Aorta (tissue), 5 donors: ENCODE results near the gene A1BG. TPM values are rescaled to one million over a fixed set of nuclear protein-coding genes. Genes with fewer than 3 reads are reported as not detected.

Source experiments
- ATAC-seq: fragments of 200-7000 bp; cut with Tn5 transposase; one replicate; pipeline ENCODE4 v1.9.1; 2022; ENCODE audit warnings: moderate library complexity; ENCODE audit not compliant: low FRiP score
- DNase-seq, 2 donors: peaks; one replicate each; pipeline ENCODE4 v3.0.0-alpha.2; 2020
- H3K27ac ChIP-seq, 2 donors: one replicate each; pipeline ENCODE4 v1.5.1; 2013; ENCODE audit warnings: low read length in 2 of 2, mild to moderate bottlenecking in 2 of 2, moderate library complexity in 2 of 2, control low read depth in 1 of 2, inconsistent platforms in 1 of 2, low read depth in 1 of 2
- H3K27me3 ChIP-seq, 2 donors: one replicate each; pipeline ENCODE4 v1.6.1; 2013; ENCODE audit warnings: control low read depth in 1 of 2, low read length in 1 of 2, mild to moderate bottlenecking in 1 of 2, moderate library complexity in 1 of 2; ENCODE audit not compliant: insufficient read depth in 2 of 2, control insufficient read depth in 1 of 2
- H3K36me3 ChIP-seq, 2 donors: one replicate each; pipeline ENCODE4 v1.6.1; 2013; ENCODE audit warnings: control low read depth in 1 of 2, low read length in 1 of 2, mild to moderate bottlenecking in 1 of 2; ENCODE audit not compliant: insufficient read depth in 2 of 2, control insufficient read depth in 1 of 2
- H3K4me1 ChIP-seq, 2 donors: one replicate each; pipeline ENCODE4 v1.6.1; 2013; ENCODE audit warnings: low read length in 2 of 2, control low read depth in 1 of 2, mild to moderate bottlenecking in 1 of 2, moderate library complexity in 1 of 2; ENCODE audit not compliant: insufficient read depth in 2 of 2, control insufficient read depth in 1 of 2
- H3K4me3 ChIP-seq, 2 donors: one replicate each; pipeline ENCODE4 v1.5.1; 2013; ENCODE audit warnings: low read length in 2 of 2, control low read depth in 1 of 2, mild to moderate bottlenecking in 1 of 2
- H3K9me3 ChIP-seq: one replicate; pipeline ENCODE4 v1.6.1; 2013; ENCODE audit warnings: mild to moderate bottlenecking, low read length; ENCODE audit not compliant: control insufficient read depth
- WGBS, 2 donors: extraction: QIAGEN DNeasy Blood & Tissue Kit; methylation state at CpG; one replicate each; pipeline ENCODE4 v1.1.7; 2013; 5-methylcytosine and 5-hydroxymethylcytosine counted together
- intact Hi-C, 2 donors: fragments of 100-400 bp; cut with DNase I; formaldehyde crosslinking; loops; one replicate each; pipeline versions ENCODE4 v1.14.2 to v1.15.0; 2022
- polyA plus RNA-seq, 2 donors: library from polyadenylated mRNA; stranded (reverse); fragments of 200-250 nt; gene quantifications; one replicate each; pipeline ENCODE4 v1.2.3, GENCODE V29; 2013
- total RNA-seq, 2 donors: library from RNA; stranded (reverse); fragmentation: NEBNext Ultra II Directional; extraction: Animal tissue kit (Norgen Biotek cat#: 25700); gene quantifications; one replicate each; pipeline ENCODE4 v1.2.1, GENCODE V29; 2021
- donor health status: healthy with polysubstance abuse.
- donor health status: Bipolar disorder and iron deficiency.
- donor health status: DM: no; HTN: no; CAD: no.
- donor health status: DM: no; HTN: no; CAD: no.
- donor health status: DM: yes; HTN: yes; CAD: no.

The A1BG gene
- total and polyA plus RNA-seq, 4 donors: 9.7 to 81.6 (median 16.4) TPM

DNA sequence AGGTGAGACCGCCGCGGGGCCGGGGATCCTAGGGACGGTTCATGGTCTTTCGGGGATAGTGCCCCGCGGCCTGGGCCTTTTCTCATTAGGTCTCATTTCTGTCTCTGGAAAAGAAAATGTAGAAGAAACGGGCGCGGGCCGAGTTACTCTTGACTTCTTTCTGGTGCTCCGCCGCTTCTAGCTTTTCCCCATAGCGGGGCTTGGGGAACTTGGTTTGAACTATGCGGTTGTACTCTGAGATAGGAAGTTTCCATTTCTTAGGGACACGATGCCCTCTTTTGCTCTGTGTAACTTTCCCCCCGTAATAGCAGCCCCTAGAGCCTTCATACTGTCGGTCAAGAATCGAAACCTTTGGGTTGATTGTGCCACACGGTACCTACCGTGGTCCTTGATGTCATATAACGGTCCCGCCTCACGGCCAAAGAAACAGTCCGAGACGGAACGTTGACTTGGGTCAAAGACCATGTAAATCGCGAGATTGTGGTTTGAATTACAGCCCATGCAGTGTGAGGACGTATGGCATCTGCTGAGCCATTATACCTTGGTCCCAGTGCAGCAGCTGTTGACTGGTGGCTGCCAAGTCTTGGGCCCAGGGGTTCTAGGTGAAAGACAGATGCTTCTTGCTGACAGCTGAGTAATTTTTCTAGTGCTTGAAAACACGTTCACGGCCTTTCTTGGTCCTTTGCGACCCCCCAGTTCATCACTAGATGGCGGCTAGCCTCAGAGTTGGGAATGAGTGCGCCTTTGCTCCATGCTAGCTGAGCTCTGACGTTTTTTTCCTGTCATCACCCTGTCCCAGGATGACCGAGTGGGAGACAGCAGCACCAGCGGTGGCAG is 34.3 kb upstream of the A1BG start:
- peak overlapping the region; percentile 87 to 90 for H3K4me3 ChIP-seq
- DNase-seq: no peak
- WGBS, 2 donors: 8 to 9% methylated on average over 39 of the region's 39 CpGs
- no peak overlapping the region for H3K27ac ChIP-seq
- H3K27me3 ChIP-seq: no peaks in the 10 kb centered on the region
- no peaks in the 10 kb centered on the region for H3K9me3 ChIP-seq
- intact Hi-C loops: no loop called here
- no peaks in the 10 kb centered on the region for H3K4me1 ChIP-seq
- no peak for ATAC-seq
- H3K36me3 ChIP-seq: no peaks in the 10 kb centered on the region

DNA sequence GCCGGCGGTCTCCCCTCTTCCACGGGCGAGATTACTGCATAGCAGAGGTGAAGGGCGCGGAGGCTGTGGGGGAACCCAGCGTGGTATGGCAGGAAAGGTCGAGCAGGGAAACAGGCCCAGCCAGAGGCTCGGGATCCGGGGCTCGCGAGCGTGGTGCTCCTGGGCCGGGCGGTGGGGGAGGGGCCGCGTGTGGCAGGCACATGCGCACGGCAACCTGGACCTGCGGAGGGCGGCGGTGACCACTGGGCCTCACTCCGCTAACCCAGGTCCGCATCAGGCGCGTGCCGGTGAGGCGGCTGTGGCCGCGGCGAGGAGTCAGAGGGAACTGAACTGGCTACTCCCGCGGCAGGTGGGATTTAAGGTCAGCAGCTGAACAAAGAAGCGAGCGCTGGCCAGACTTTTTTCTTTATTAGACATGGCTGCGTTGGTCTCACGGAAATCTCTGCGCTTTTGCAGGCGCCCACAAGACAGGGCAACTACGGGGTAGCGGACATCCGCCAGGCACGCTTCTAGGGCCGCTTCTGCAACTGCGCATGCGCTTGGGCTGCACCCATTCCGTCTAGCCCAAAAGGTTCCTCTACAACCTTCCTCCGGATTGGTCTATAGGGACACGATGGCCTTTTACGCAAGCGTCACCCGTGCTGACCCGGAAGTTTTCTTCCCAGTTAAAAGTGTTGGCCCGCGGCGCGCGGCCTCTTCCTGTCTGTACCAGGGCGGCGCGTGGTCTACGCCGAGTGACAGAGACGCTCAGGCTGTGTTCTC is 33.5 kb upstream of the A1BG start, which contains the start of gene RPS5:
TSS of gene RPS5 (plus strand) at position 694 of the 762 bp plus-strand sequence. CDS start 869 bp downstream, outside the sequence.
- H3K9me3 ChIP-seq: no peaks in the 10 kb centered on the region
- peak within 1 kb of the TSS; percentile 87 to 90 for H3K4me3 ChIP-seq
- H3K27me3 ChIP-seq: no peaks in the 10 kb centered on the region
- no peaks in the 10 kb centered on the region for H3K36me3 ChIP-seq
- intact Hi-C loops: no loop called here
- DNase-seq: peak; percentile 97 to 98
- peak within 1 kb of the TSS; percentile 62 to 93 for H3K27ac ChIP-seq
- ATAC-seq: peak; percentile 98
- WGBS, 2 donors: 0 to 1% methylated on average over 59 to 64 of the region's 64 CpGs
- H3K4me1 ChIP-seq: peaks cover 0 to 3% of the 10 kb centered on the region in 2 donors

DNA sequence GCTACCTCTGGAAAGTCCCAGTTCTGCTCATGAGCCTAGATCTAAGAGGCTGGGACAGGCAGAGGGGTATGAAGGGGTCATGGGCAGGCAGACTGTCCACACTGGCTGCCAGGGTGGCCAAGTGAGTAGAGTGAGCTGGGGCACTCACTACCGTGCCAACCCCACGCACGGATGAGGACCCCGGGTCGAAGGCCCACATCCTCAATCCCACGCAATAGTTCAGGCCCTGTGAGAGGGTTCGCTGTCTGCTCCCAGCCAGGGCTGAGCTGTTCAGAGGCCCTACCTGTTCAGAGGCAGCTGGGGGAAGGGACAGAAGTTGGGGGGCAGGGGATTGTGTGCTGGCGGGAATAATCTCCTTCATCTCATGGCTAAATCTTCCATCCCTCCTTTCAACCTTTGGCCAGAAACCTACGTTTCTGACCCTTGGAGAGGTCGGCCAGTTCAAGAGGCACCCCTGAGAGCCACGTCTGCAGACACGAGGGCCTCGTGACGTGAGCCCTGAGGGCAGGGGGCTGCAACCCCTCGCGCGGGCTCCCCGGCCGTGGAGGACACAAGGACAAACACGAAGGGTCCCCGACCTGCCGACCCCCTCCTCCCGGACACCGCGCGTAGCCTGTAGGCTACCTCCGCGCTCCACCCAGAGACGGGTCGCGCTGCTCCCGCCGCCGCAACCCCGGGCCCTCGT is 32.7 kb upstream of the A1BG start:
- Histone ChIP-seq H3K4me3 (peak overlapping the region; percentile 32 to 78), H3K4me1 (peaks cover 0 to 3% of the 10 kb centered on the region in 2 donors), H3K27me3 (no peaks in the 10 kb centered on the region), H3K9me3 (no peaks in the 10 kb centered on the region), H3K36me3 (no peaks in the 10 kb centered on the region), H3K27ac (peak overlapping the region; percentile 62 to 93)
- DNase-seq (peak; percentile 54 to 81), ATAC-seq (peak; percentile 3)
- 8 to 10% methylated on average over 36 of the region's 36 CpGs for WGBS, 2 donors
- intact Hi-C loops: no loop called here

DNA sequence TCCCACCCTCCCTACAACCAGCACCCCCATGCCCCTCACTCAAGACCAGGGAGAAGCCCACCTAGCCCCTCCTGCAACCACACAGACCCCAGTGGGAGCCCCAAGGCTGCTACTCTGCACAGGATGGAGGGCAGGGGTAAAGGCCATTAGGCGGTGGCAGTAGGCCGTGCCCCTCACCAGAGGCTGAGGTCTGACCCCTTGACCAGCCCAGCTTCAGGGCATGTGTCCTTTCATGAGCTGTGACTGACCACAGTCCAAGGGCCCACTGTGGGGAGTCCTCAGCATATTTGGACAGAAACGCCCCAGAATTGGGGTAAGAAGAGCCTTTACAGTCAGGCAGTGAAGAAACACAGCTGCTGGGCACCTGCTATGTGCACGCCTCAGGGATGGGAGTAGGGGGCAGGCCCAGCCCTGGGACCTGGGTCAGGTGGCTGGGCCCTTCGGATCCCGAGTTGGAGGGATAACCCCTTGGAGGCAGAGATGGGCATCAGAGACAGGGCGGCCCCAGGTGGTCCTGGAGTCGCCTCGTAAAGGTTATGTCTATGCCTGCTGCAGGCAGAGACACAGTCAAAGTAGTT is 32.1 kb upstream of the A1BG start:
- H3K4me3 ChIP-seq: no peak overlapping the region
- no peaks in the 10 kb centered on the region for H3K9me3 ChIP-seq
- intact Hi-C loops: no loop called here
- no peaks in the 10 kb centered on the region for H3K27me3 ChIP-seq
- no peaks in the 10 kb centered on the region for H3K36me3 ChIP-seq
- peak overlapping the region in 1 of 2 donors; percentile 93 for H3K27ac ChIP-seq
- DNase-seq (no peak), ATAC-seq (no peak)
- H3K4me1 ChIP-seq: peaks cover 0 to 3% of the 10 kb centered on the region in 2 donors
- 83 to 84% methylated on average over 9 of the region's 9 CpGs for WGBS, 2 donors

DNA sequence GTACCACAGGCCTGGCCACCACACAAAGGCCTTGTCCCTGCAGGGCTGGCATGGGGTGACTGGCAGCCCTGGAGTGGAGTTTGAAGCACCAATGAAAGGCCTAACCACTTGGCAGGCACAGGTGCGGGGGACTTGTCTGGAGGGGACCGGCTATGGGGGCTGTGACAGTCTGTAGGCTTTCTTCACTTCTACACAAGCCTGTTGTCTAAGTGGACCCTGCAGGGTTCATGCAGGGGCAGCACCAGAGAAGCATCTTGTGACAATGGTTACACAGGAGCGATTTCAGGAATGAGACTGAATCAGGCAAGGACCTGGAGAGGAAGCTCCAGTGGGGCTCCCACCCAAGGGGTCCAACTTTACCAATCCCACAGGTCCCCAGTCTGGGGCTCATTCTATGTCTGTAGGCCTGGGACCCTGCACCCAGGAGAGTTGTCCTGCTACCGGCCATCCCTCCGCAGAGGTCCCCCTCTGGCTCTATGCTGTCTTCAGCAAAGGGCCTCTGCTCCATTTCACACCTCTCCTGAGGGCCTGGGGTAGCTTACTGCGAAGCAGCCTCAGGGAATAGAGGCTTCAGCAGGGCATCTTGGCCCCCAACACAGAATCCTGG is 29.8 kb upstream of the A1BG start:
- H3K36me3 ChIP-seq: no peaks in the 10 kb centered on the region
- ATAC-seq (no peak), DNase-seq (no peak)
- 92 to 93% methylated on average over 6 of the region's 6 CpGs for WGBS, 2 donors
- intact Hi-C loops: no loop called here
- H3K27me3 ChIP-seq: no peaks in the 10 kb centered on the region
- no peak overlapping the region for H3K27ac ChIP-seq
- no peak overlapping the region for H3K4me3 ChIP-seq
- H3K4me1 ChIP-seq: peaks cover 0 to 3% of the 10 kb centered on the region in 2 donors
- H3K9me3 ChIP-seq: no peaks in the 10 kb centered on the region

DNA sequence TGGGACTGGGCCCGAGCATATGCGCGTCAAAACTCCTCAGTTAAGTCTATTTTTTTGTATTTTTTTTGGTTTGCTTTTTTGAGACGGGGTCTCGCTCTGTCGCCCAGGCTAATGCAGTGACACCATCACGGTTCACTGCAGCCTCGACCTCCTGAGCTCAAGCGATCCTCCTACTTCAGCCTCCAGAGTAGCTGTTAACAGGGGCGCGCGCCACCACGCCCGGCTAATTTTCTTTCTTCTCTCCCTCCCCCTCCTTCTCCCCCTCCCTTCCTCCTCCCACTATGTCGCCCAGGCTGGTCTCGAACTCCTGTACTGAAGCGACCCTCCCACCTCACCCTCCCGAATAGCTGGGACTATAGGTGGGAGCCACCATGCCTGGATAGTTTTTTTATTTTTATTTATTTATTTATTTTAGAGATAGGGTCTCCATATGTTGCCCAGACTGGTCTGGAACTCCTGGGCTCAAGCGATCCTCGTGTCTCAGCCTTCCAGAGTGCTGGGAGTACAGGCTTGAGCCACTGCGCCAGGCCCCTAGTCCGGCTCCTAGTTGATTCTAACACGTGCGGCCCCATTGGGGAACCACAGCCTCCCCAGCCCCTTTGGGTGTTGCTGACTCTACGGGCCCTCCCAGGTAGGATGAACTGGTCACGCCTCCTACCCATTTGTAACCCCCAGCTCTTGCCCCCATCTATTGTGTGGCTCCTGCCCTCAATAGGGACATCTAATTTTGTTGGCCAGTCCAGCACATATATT is 28.3 kb upstream of the A1BG start:
- Histone ChIP-seq H3K27ac (peak overlapping the region in 1 of 2 donors; percentile 16), H3K36me3 (no peaks in the 10 kb centered on the region), H3K4me3 (peak overlapping the region; percentile 6 to 34), H3K9me3 (no peaks in the 10 kb centered on the region), H3K27me3 (no peaks in the 10 kb centered on the region), H3K4me1 (peaks cover 0 to 3% of the 10 kb centered on the region in 2 donors)
- intact Hi-C loops: loop anchor here in 1 of 2 donors (2.0 kb wide), 1 partner anchor 55 kb away; the partner anchor contains the start of gene ZSCAN22
- WGBS, 2 donors: 31 to 32% methylated on average over 26 of the region's 26 CpGs
- DNase-seq: no peak
- no peak for ATAC-seq

DNA sequence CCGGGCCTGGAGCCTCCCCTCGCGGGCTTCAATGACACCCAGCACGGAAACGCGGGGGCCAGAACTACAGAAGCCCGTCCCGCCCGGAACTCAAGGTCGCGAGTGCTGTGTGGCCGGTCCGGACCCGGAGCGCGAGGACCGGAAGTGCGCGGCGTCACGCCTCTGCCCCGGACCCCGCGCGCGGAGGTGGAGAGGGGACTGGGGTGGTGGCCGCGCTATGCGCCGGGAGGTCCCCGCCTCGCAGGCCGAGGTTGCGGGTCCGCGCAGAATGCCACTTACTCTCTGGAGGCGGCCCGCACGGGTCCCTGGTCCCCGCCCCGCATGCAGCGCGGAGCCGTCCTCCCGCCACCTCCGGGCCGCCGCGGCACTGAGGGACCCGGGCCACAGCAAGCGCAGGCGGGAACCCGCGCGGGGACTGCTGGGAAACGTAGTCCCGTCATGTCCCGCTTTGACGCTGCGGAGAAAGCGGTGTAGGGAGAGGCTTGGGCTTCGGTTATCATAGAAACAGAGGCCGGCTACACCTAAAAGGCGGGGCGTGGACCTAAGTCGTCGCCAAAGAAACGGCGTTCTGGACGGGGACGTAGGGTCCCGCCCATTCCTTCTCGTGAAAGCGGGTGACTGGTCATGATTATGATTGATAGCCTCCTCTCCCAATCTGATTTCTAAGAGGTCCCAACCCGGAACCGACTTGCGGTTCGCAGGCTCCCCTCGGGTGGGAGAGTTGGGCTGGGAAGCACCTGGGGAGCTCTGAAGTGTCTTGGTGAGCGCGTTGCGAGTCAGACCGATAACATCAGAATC is 27.6 kb upstream of the A1BG start, which contains the start of gene ZNF837:
TSS of gene ZNF837 (minus strand) at position 369 of the 798 bp plus-strand sequence. CDS start 11,698 bp downstream, outside the sequence.
- ATAC-seq (peak; percentile 98), DNase-seq (peak; percentile 99 to 100)
- H3K9me3 ChIP-seq: no peaks in the 10 kb centered on the region
- peak within 1 kb of the TSS; percentile 44 to 45 for H3K4me3 ChIP-seq
- peaks cover 0 to 3% of the 10 kb centered on the region in 2 donors for H3K4me1 ChIP-seq
- H3K36me3 ChIP-seq: no peaks in the 10 kb centered on the region
- WGBS, 2 donors: 0% methylated on average over 78 to 83 of the region's 83 CpGs
- peak within 1 kb of the TSS in 1 of 2 donors; percentile 91 for H3K27ac ChIP-seq
- intact Hi-C loops: loop anchor here in 1 of 2 donors (1.0 to 2.0 kb wide), 2 partner anchors 18 to 54 kb away; partner anchors contain the start of gene ZSCAN22
- no peaks in the 10 kb centered on the region for H3K27me3 ChIP-seq
